ENCODE results near the gene NUP54. TPM values are rescaled to one million over a fixed set of nuclear protein-coding genes. Genes with fewer than 3 reads are reported as not detected.

NUP54 gene
- total RNA-seq, 3 donors from 2014 or later = 46.6 to 70.5 (median 56.7) TPM

Other genes with a start within 250 kb of the NUP54 start
- gene PPEF2, start 245.9 kb downstream of the NUP54 start, total RNA-seq = under 1 TPM in 2 of 3 donors, not detected in 1; 0.15 to 0.33 TPM
- 10 to 100 TPM; 56.5 to 92.8 (median 78.6) TPM for gene NAAA, start 207.4 kb downstream of the NUP54 start, total RNA-seq
- gene SDAD1, start 157.5 kb downstream of the NUP54 start, total RNA-seq = 10 to 100 TPM; 33.6 to 46.4 (median 45.9) TPM
- 1 to 10 TPM in 2 of 3 donors, not detected in 1; 2.3 to 2.7 TPM for gene CXCL9, start 140.9 kb downstream of the NUP54 start, total RNA-seq
- gene CXCL10, start 124.9 kb downstream of the NUP54 start, total RNA-seq = 1 to 10 TPM in 1 of 3 donors, not detected in 2; 1.2 TPM
- not detected for gene CXCL11, start 112.3 kb downstream of the NUP54 start, total RNA-seq
- not detected for gene ART3, start 73.7 kb downstream of the NUP54 start, total RNA-seq
- 100 to 1,000 TPM; 148 to 231 (median 160) TPM for gene SCARB2, start 65.4 kb upstream of the NUP54 start, total RNA-seq
- gene FAM47E, start 103.3 kb upstream of the NUP54 start, total RNA-seq = 10 to 100 TPM in 1 of 3 donors, 1 to 10 TPM in 2; 6.1 to 17.9 (median 9.5) TPM
- 10 to 100 TPM in 1 of 3 donors, 1 to 10 TPM in 2; 7.3 to 24.0 (median 8.8) TPM for gene STBD1, start 158.3 kb upstream of the NUP54 start, total RNA-seq

Measured in breast epithelium (tissue), 3 donors.